ENCODE measurements around the gene UNC5C. TPM values are rescaled to one million over a fixed set of nuclear protein-coding genes. Genes with fewer than 3 reads are reported as not detected.

Gene UNC5C
- total and polyA plus RNA-seq, 2 of the 8 experiments (the other 6 are each of a cell fraction or from before 2014, with no cell fraction given), result 0.30 to 1.3 TPM

GRCh38 chr4:95170176-95170575, 378.6 kb downstream of the UNC5C start:
- no peak overlapping the region for H3K4ac ChIP-seq (replicated peaks; ENCODE audit: insufficient read length, low read depth, low read length)
- 96% methylated on average over 7 of the region's 7 CpGs; no CpG with 5 or more reads in 1 of the 2 experiments for WGBS, 2 experiments (ENCODE audit: extremely low coverage in 1 of 2, insufficient coverage in 1 of 2, insufficient read length in 1 of 2, insufficient replicate concordance in 2 of 2, low coverage in 1 of 2, low lambda C conversion rate in 2 of 2, missing lambda C conversion rate in 1 of 2)
- H3K27me3 ChIP-seq (replicated peaks in 1 of 4; ENCODE audit: control insufficient read depth in 3 of 4, extremely low read depth in 1 of 4, insufficient read depth in 3 of 4, low read length in 3 of 4), result no peaks in the 10 kb centered on the region
- H3K4me2 ChIP-seq (ENCODE audit: insufficient read depth in 1 of 2, low read depth in 2 of 2, low read length in 2 of 2), result no peak overlapping the region
- no peak overlapping the region for H3K56ac ChIP-seq (replicated peaks; ENCODE audit: insufficient read length, low read depth, low read length)
- no peak overlapping the region for H4K91ac ChIP-seq (replicated peaks; ENCODE audit: insufficient read length, low read length)
- H2BK12ac ChIP-seq (ENCODE audit: low read depth, low read length), result no peak overlapping the region
- no peak overlapping the region for H4K8ac ChIP-seq (ENCODE audit: extremely low read depth, insufficient read depth, low read length)
- H2BK15ac ChIP-seq (ENCODE audit: low read length), result no peak overlapping the region
- no peaks in the 10 kb centered on the region for H3K36me3 ChIP-seq (ENCODE audit: control insufficient read depth in 2 of 4, insufficient read depth in 4 of 4, low read length in 3 of 4)
- no peak overlapping the region for H3K27ac ChIP-seq (ENCODE audit: low read depth, low read length)
- no peak overlapping the region for H3K18ac ChIP-seq (ENCODE audit: extremely low read depth, low read length)
- POLR2A ChIA-PET (ENCODE audit: partially characterized antibody), result no interaction called here
- CTCF ChIA-PET (ENCODE audit: partially characterized antibody), result interaction anchor here (0.6 to 2.1 kb wide), 7 partner anchors 10 to 410 kb away, joined by 3 to 11 read pairs (median 5); no protein-coding TSS in a partner anchor
- no peak overlapping the region for H3K23ac ChIP-seq (ENCODE audit: insufficient read length)
- H3K14ac ChIP-seq (ENCODE audit: insufficient read length), result no peak overlapping the region
- H3K79me2 ChIP-seq (ENCODE audit: control insufficient read depth in 1 of 2, insufficient read depth in 2 of 2, low read length in 2 of 2), result no peaks in the 10 kb centered on the region
- no peaks in the 10 kb centered on the region for H3K79me1 ChIP-seq (ENCODE audit: low read depth, low read length)
- no peak overlapping the region for H2AFZ ChIP-seq (ENCODE audit: low read length)
- H2BK20ac ChIP-seq (ENCODE audit: low read length), result no peak overlapping the region
- H3K4me1 ChIP-seq (replicated peaks in 1 of 4; ENCODE audit: control insufficient read depth in 3 of 4, insufficient read depth in 4 of 4, low read length in 3 of 4), result no peaks in the 10 kb centered on the region
- FAIRE-seq (no peak), DNase-seq (ENCODE audit: low read depth in 1 of 2, low spot score in 2 of 2) (no peak)
- H2BK120ac ChIP-seq (replicated peaks; ENCODE audit: low read depth, low read length), result no peak overlapping the region
- H3K9me3 ChIP-seq (ENCODE audit: insufficient read depth in 2 of 2, low read depth in 1 of 2, low read length in 1 of 2), result no peaks in the 10 kb centered on the region
- no peaks in the 10 kb centered on the region for H3K23me2 ChIP-seq (ENCODE audit: low read depth, low read length)
- H2BK5ac ChIP-seq (ENCODE audit: low read depth, low read length), result no peak overlapping the region
- no peaks in the 10 kb centered on the region for H4K20me1 ChIP-seq (replicated peaks in 1 of 2; ENCODE audit: control insufficient read depth in 1 of 2, insufficient read depth in 2 of 2, low read length in 2 of 2)
- no peak overlapping the region for H4K5ac ChIP-seq (ENCODE audit: insufficient read length, low read depth, low read length)
- no peak overlapping the region for H3K4me3 ChIP-seq (ENCODE audit: extremely low read depth in 1 of 4, insufficient read depth in 2 of 4, low read depth in 3 of 4, low read length in 4 of 4)
- no peak overlapping the region for H2AK5ac ChIP-seq (ENCODE audit: low read depth, low read length)
- no peak overlapping the region for H3K9ac ChIP-seq (replicated peaks in 1 of 4; ENCODE audit: extremely low read depth in 1 of 4, low read depth in 3 of 4, low read length in 3 of 4)
- TF ChIP-seq EP300 (IDR thresholded peaks at IDR 0.05; ENCODE audit: borderline replicate concordance in 1 of 2, low read depth in 2 of 2, low read length in 2 of 2) (no peak), JUND (IDR thresholded peaks at IDR 0.05; ENCODE audit: low read length) (no peak), TAF7 (optimal IDR thresholded peaks at IDR 0.05; ENCODE audit: borderline replicate concordance, low read depth, low read length) (no peak), HDAC6 (IDR thresholded peaks at IDR 0.05; ENCODE audit: low read depth, low read length) (no peak), USF2 (IDR thresholded peaks at IDR 0.05; ENCODE audit: low read length) (no peak), RAD21 (IDR thresholded peaks at IDR 0.05 in 1 of 2, conservative IDR thresholded peaks at IDR 0.05 in 1 of 2; ENCODE audit: low read depth in 2 of 2, low read length in 2 of 2) (no peak), CTBP2 (IDR thresholded peaks at IDR 0.05; ENCODE audit: borderline replicate concordance, insufficient read depth, insufficient read length, low read length) (no peak), RXRA (IDR thresholded peaks at IDR 0.05; ENCODE audit: insufficient read depth, low read depth, low read length) (no peak), BACH1 (IDR thresholded peaks at IDR 0.05; ENCODE audit: low read length) (no peak)
- TF ChIP-seq, protein P1, sequence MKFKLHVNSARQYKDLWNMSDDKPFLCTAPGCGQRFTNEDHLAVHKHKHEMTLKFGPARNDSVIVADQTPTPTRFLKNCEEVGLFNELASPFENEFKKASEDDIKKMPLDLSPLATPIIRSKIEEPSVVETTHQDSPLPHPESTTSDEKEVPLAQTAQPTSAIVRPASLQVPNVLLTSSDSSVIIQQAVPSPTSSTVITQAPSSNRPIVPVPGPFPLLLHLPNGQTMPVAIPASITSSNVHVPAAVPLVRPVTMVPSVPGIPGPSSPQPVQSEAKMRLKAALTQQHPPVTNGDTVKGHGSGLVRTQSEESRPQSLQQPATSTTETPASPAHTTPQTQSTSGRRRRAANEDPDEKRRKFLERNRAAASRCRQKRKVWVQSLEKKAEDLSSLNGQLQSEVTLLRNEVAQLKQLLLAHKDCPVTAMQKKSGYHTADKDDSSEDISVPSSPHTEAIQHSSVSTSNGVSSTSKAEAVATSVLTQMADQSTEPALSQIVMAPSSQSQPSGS (IDR thresholded peaks at IDR 0.05; ENCODE audit: low read length), result no peak
